GM11168 (cell line): Measurements from ENCODE around the gene ESPN.

Source experiments
- in situ Hi-C: fragments of 300-500 bp; cut with MboI; formaldehyde crosslinking; loops from one replicate; pipeline ENCODE4 v1.12.0; 2022; ENCODE audit warnings: low sequenced_read_pairs; ENCODE audit not compliant: unreplicated experiment

The ESPN gene

GRCh38 chr1:6506210-6507036 lies 81.8 kb downstream of the ESPN start:
- in situ Hi-C loops, result no loop called here

- in situ Hi-C loops, result no loop called here
Measured at GRCh38 chr1:6507037-6507428, 82.5 kb downstream of the ESPN start.

- in situ Hi-C loops, result no loop called here
Measured at GRCh38 chr1:6507461-6507911, 82.9 kb downstream of the ESPN start.

- in situ Hi-C loops, result no loop called here
Measured at GRCh38 chr1:6508154-6508815, 83.7 kb downstream of the ESPN start.

- in situ Hi-C loops, result no loop called here
Measured at GRCh38 chr1:6508816-6509189, 84.2 kb downstream of the ESPN start.

GRCh38 chr1:6509220-6509918 lies 84.8 kb downstream of the ESPN start:
- in situ Hi-C loops, result no loop called here

- in situ Hi-C loops, result no loop called here
Measured at GRCh38 chr1:6509919-6510291, 85.3 kb downstream of the ESPN start.

GRCh38 chr1:6510493-6510892 lies 85.9 kb downstream of the ESPN start:
- in situ Hi-C loops, result no loop called here
